ENCODE data around the gene UQCR11. TPM values are rescaled to one million over a fixed set of nuclear protein-coding genes. Genes with fewer than 3 reads are reported as not detected.
"Not testable (repeated sequence)": the region's sequence is repeated elsewhere in the genome, so short reads cannot be mapped to it uniquely, and the experiment has no call there.

The UQCR11 gene
- 65.6 TPM for total RNA-seq

GRCh38 chr19:1605236-1606137, at the start of gene UQCR11:
Gene UQCR11 (minus strand): TSS chr19:1605462. CDS start chr19:1605409, 53 bp downstream.
- no peak for FAIRE-seq

GRCh38 chr19:1654178-1654792, 49.0 kb upstream of the UQCR11 start:
- FAIRE-seq: no peak

More at GRCh38 chr19:1605236-1606137, at the start of gene UQCR11:
- peak; percentile 98 for DNase-seq (ENCODE audit: low spot score in 2 of 2)

GRCh38 chr19:1653300-1653628, 48.0 kb upstream of the UQCR11 start:
- FAIRE-seq (no peak), DNase-seq (ENCODE audit: low spot score in 2 of 2) (no peak)

More at GRCh38 chr19:1654178-1654792, 49.0 kb upstream of the UQCR11 start:
- no peak for DNase-seq (ENCODE audit: low spot score in 2 of 2)

- FAIRE-seq (peak; percentile 96), DNase-seq (ENCODE audit: low spot score in 2 of 2) (peak; percentile 100)
Measured at GRCh38 chr19:1652471-1653299, 47.4 kb upstream of the UQCR11 start, which contains the start of gene TCF3. Gene TCF3 (minus strand): TSS chr19:1652615. CDS start chr19:1650248, 2,367 bp downstream.

GRCh38 chr19:1651568-1652291, 46.5 kb upstream of the UQCR11 start:
- DNase-seq (ENCODE audit: low spot score in 2 of 2) (peak; percentile 61 to 65), FAIRE-seq (no peak)

- FAIRE-seq (no peak), DNase-seq (ENCODE audit: low spot score in 2 of 2) (no peak)
Measured at GRCh38 chr19:1650650-1651567, 45.6 kb upstream of the UQCR11 start.

GRCh38 chr19:1649706-1650649, 44.7 kb upstream of the UQCR11 start:
- FAIRE-seq: no peak
- DNase-seq (ENCODE audit: low spot score in 2 of 2): no peak

GRCh38 chr19:1648920-1649541, 43.8 kb upstream of the UQCR11 start:
- no peak for FAIRE-seq
- DNase-seq (ENCODE audit: low spot score in 2 of 2): no peak

GRCh38 chr19:1648459-1648849, 43.2 kb upstream of the UQCR11 start:
- FAIRE-seq (no peak), DNase-seq (ENCODE audit: low spot score in 2 of 2) (no peak)

GRCh38 chr19:1647501-1648458, 42.5 kb upstream of the UQCR11 start:
- DNase-seq (ENCODE audit: low spot score in 2 of 2) (no peak), FAIRE-seq (no peak)

- no peak for FAIRE-seq
- no peak for DNase-seq (ENCODE audit: low spot score in 2 of 2)
Measured at GRCh38 chr19:1646659-1647453, 41.6 kb upstream of the UQCR11 start.

- FAIRE-seq (no peak), DNase-seq (ENCODE audit: low spot score in 2 of 2) (no peak)
Measured at GRCh38 chr19:1646149-1646548, 40.9 kb upstream of the UQCR11 start.

- DNase-seq (ENCODE audit: low spot score in 2 of 2) (no peak), FAIRE-seq (no peak)
Measured at GRCh38 chr19:1645299-1645698, 40.0 kb upstream of the UQCR11 start.

GRCh38 chr19:1644070-1644469, 38.8 kb upstream of the UQCR11 start:
- no peak for DNase-seq (ENCODE audit: low spot score in 2 of 2)
- FAIRE-seq: no peak

- not testable (repeated sequence) for FAIRE-seq; DNase-seq (ENCODE audit: low spot score in 2 of 2)
Measured at GRCh38 chr19:1640893-1641448, 35.7 kb upstream of the UQCR11 start.
